MG63 (cell line): ENCODE results near the gene ZMAT5. TPM values are rescaled to one million over a fixed set of nuclear protein-coding genes. Genes with fewer than 3 reads are reported as not detected.
A peak's percentile ranks its signal among the peaks of the same experiment; 100 is the strongest.
"Not testable (repeated sequence)": the region's sequence is repeated elsewhere in the genome, so short reads cannot be mapped to it uniquely, and the experiment has no call there.

ENCODE experiments used
- DNase-seq: peaks from one replicate; pipeline ENCODE4 v3.0.0-alpha.2; 2020
- H3K27me3 ChIP-seq: fragments of 250-450 bp; sonication (Bioruptor Pico); 2 replicates; pipeline ENCODE4 v1.5.1; 2020; ENCODE audit warnings: mild to moderate bottlenecking, moderate library complexity
- H3K36me3 ChIP-seq: fragments of 250-450 bp; sonication (Bioruptor Pico); 2 replicates; pipeline ENCODE4 v1.5.1; 2020; ENCODE audit warnings: mild to moderate bottlenecking, moderate library complexity
- H3K4me3 ChIP-seq: fragments of 250-450 bp; sonication (Bioruptor Pico); 2 replicates; pipeline ENCODE4 v1.5.1; 2020; ENCODE audit warnings: mild to moderate bottlenecking, moderate library complexity
- H3K9me3 ChIP-seq: fragments of 250-450 bp; sonication (Bioruptor Pico); 2 replicates; pipeline ENCODE4 v1.5.1; 2020; ENCODE audit warnings: mild to moderate bottlenecking, moderate library complexity
- total RNA-seq: library from RNA; depleted of rRNA; stranded (reverse); fragments of >200 nt; shearing (Covaris generic); gene quantifications from 2 replicates; pipeline ENCODE4 v1.2.3, GENCODE V29; 2014; ENCODE audit warnings: low replicate concordance

ZMAT5 gene
- total RNA-seq, 1 experiment from 2014 or later: 38.9 TPM

GRCh38 chr22:29767171-29768051 is 604 bp upstream of the ZMAT5 start, which contains the start of gene UQCR10:
UQCR10 (plus strand) TSS chr22:29767369; CDS start chr22:29767399, 30 bp downstream.
- peak within 1 kb of the TSS; percentile 99 for H3K4me3 ChIP-seq
- peak; percentile 89 for DNase-seq
- peaks cover 38% of the 10 kb centered on the region for H3K36me3 ChIP-seq
- H3K27me3 ChIP-seq: no peaks in the 10 kb centered on the region
- no peaks in the 10 kb centered on the region for H3K9me3 ChIP-seq

DNA sequence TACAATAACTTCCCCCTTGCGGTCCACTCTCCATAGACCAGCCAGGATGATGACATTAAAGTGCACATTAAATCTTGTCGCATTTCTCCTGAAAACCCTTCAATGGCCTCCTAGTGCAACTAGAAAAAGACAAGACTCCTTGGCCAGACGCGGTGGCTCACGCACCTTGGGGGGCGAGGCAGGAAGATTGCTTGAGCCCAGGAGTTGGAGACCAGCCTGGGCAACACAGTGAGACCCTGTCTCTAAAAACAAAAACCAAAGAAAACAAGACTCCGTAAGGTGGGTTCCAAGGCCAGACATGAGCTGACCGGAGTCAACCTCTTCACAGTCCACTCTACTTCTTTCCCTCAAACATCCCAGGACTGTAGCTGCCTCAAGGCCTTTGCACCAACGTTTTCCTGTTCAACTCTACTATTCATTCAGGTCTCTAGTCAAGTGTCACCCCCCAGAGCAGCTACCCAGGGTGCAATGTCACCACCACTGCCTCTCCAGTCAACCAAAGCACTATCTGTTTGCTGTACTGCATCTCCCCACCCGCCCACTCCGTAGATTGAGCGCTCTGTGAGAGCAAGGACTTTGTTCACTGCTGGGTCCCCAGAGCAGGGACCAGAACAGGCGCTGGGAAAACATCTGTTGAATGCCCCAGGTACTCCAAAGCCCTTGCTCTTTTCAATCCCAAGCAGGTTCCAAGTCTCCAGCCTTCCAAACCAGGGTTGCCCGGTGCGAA is 739 bp downstream of the ZMAT5 start:
- no peaks in the 10 kb centered on the region for H3K9me3 ChIP-seq
- peak overlapping the region; percentile 99 for H3K4me3 ChIP-seq
- no peaks in the 10 kb centered on the region for H3K27me3 ChIP-seq
- DNase-seq: no peak
- H3K36me3 ChIP-seq: peaks cover 33% of the 10 kb centered on the region

DNA sequence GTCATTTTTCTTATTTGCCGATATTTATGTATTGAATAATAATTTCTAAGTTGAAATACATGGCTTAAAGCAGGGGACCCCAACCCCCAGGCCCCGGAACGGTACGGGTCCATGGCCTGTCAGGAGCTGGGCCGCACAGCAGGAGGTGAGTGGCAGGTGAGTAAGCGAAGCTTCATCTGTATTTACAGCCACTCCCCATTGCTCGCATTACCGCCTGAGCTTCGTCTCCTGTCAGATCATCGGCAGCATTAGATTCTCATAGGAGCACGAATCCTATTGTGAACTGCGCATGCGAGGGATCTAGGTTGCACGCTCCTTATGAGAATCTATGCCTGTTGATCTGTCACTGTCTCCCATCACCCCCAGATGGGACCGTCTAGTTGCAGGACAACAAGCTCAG is 4.5 kb downstream of the ZMAT5 start:
- no peaks in the 10 kb centered on the region for H3K36me3 ChIP-seq
- no peaks in the 10 kb centered on the region for H3K27me3 ChIP-seq
- DNase-seq: no peak
- H3K9me3 ChIP-seq: no peaks in the 10 kb centered on the region
- H3K4me3 ChIP-seq: no peak overlapping the region

GRCh38 chr22:29758959-29759358 is 7.8 kb downstream of the ZMAT5 start:
- no peaks in the 10 kb centered on the region for H3K36me3 ChIP-seq
- DNase-seq: no peak
- H3K27me3 ChIP-seq: no peaks in the 10 kb centered on the region
- H3K4me3 ChIP-seq: no peak overlapping the region
- H3K9me3 ChIP-seq: no peaks in the 10 kb centered on the region

- H3K9me3 ChIP-seq: no peaks in the 10 kb centered on the region
- H3K36me3 ChIP-seq: no peaks in the 10 kb centered on the region
- H3K27me3 ChIP-seq: no peaks in the 10 kb centered on the region
- no peak for DNase-seq
- H3K4me3 ChIP-seq: no peak overlapping the region
Observed at GRCh38 chr22:29758068-29758622, 8.7 kb downstream of the ZMAT5 start.

DNA sequence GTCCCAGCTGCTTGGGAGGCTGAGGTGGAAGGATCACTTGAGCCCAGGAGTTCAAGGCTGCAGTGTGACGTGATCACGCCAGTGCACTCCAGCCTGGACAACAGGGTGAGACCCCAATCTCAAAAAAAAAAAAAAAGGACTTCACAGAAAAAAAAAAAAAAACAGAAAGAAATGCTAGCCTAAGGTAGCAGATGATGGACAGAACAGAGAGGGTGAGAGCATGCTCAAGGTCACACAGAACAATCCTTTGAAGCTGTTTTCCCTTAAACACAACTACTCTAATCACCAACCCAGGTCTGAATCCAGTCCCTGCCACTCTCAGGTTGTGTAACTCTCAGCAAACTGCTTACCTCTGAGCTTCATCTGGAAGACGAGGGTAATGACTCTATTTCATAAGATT is 9.7 kb downstream of the ZMAT5 start:
- Histone ChIP-seq H3K9me3 (no peaks in the 10 kb centered on the region), H3K27me3 (no peaks in the 10 kb centered on the region), H3K4me3 (no peak overlapping the region), H3K36me3 (no peaks in the 10 kb centered on the region)
- no peak for DNase-seq

- Histone ChIP-seq H3K36me3 (no peaks in the 10 kb centered on the region), H3K4me3 (no peak overlapping the region), H3K27me3 (no peaks in the 10 kb centered on the region), H3K9me3 (no peaks in the 10 kb centered on the region)
- peak; percentile 18 for DNase-seq
Observed at GRCh38 chr22:29756341-29756740, 10.5 kb downstream of the ZMAT5 start.

DNA sequence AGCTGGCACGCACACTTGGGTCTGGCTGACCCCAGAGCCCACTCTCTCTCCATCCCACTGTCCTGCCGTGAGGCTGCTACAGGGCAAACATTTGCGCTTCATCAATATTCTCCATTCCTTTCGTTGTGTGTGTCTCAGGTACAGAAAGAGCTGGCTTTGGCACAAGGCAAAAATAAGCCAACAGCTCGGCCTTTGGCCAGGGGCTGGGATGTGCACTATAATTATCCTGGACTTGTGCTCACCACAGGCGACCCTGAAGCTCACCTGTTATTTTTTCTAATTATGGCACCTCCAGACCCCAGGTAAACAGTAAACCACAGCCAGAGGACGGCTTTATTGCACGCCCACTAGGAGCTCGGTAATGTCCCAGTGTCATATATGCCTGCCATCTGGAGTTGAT is 10.9 kb downstream of the ZMAT5 start:
- Histone ChIP-seq H3K36me3 (no peaks in the 10 kb centered on the region), H3K4me3 (no peak overlapping the region), H3K27me3 (no peaks in the 10 kb centered on the region), H3K9me3 (no peaks in the 10 kb centered on the region)
- DNase-seq: no peak

DNA sequence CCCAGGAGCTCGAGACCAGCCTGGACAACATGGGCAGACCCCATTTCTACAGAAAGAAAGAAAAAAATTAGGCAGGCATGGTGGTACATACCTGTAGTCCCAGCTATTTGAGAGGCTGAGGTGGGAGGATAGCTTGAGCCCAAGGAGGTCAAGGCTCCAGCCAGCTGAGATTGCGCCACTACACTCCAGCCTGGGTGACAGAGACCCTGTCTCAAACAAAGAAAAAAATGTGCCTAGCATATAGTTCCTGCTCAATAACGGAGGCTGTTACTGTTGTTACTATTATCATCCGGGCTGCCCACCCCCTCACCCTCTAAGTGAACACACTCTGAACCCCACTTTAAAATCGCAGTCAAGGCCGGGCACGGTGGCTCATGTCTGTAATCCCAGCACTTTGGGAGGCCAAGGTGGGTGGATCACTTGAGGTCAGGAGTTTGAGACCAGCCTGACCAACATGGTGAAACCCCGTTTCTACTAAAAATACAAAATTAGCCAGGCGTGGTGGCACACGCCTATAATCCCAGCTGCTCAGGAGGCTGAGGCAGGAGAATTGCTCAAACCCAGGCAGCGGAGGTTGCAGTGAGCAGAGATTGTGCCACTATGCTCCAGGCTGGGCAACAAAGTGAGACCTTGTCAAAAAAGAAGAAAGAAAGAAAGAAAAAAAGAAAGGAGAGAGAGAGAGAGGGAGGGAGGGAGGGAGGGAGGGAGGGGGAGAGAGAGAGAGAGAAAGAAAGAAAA is 12.0 kb downstream of the ZMAT5 start:
- not testable (repeated sequence) for H3K36me3 ChIP-seq, H3K27me3 ChIP-seq, H3K4me3 ChIP-seq, H3K9me3 ChIP-seq, DNase-seq

GRCh38 chr22:29753808-29754657 is 12.8 kb downstream of the ZMAT5 start:
- Histone ChIP-seq H3K9me3 (no peaks in the 10 kb centered on the region), H3K4me3 (no peak overlapping the region), H3K27me3 (no peaks in the 10 kb centered on the region), H3K36me3 (no peaks in the 10 kb centered on the region)
- no peak for DNase-seq

- no peaks in the 10 kb centered on the region for H3K9me3 ChIP-seq
- H3K4me3 ChIP-seq: no peak overlapping the region
- H3K36me3 ChIP-seq: no peaks in the 10 kb centered on the region; the same call in 1 of the 2 replicates
- no peaks in the 10 kb centered on the region for H3K27me3 ChIP-seq
- DNase-seq: no peak
Observed at GRCh38 chr22:29751669-29752068, 15.1 kb downstream of the ZMAT5 start.

- DNase-seq: no peak
- H3K9me3 ChIP-seq: no peaks in the 10 kb centered on the region
- H3K27me3 ChIP-seq: no peaks in the 10 kb centered on the region
- no peaks in the 10 kb centered on the region; the same call in 1 of the 2 replicates for H3K36me3 ChIP-seq
- H3K4me3 ChIP-seq: no peak overlapping the region
Observed at GRCh38 chr22:29750559-29751538, 16.0 kb downstream of the ZMAT5 start.

GRCh38 chr22:29750029-29750428 is 16.8 kb downstream of the ZMAT5 start:
- DNase-seq: no peak
- H3K4me3 ChIP-seq: no peak overlapping the region
- H3K36me3 ChIP-seq: no peaks in the 10 kb centered on the region; the same call in 1 of the 2 replicates
- no peaks in the 10 kb centered on the region for H3K9me3 ChIP-seq
- no peaks in the 10 kb centered on the region for H3K27me3 ChIP-seq

GRCh38 chr22:29748248-29748893 is 18.4 kb downstream of the ZMAT5 start:
- Histone ChIP-seq H3K4me3 (no peak overlapping the region), H3K36me3 (no peaks in the 10 kb centered on the region; the same call in 1 of the 2 replicates), H3K27me3 (no peaks in the 10 kb centered on the region), H3K9me3 (no peaks in the 10 kb centered on the region)
- peak; percentile 16 for DNase-seq
